ENCODE results near the gene ACOT2. TPM values are rescaled to one million over a fixed set of nuclear protein-coding genes. Genes with fewer than 3 reads are reported as not detected.

ACOT2 gene
- total RNA-seq = 8.1 and 12.5 TPM in 2 replicates

DNA sequence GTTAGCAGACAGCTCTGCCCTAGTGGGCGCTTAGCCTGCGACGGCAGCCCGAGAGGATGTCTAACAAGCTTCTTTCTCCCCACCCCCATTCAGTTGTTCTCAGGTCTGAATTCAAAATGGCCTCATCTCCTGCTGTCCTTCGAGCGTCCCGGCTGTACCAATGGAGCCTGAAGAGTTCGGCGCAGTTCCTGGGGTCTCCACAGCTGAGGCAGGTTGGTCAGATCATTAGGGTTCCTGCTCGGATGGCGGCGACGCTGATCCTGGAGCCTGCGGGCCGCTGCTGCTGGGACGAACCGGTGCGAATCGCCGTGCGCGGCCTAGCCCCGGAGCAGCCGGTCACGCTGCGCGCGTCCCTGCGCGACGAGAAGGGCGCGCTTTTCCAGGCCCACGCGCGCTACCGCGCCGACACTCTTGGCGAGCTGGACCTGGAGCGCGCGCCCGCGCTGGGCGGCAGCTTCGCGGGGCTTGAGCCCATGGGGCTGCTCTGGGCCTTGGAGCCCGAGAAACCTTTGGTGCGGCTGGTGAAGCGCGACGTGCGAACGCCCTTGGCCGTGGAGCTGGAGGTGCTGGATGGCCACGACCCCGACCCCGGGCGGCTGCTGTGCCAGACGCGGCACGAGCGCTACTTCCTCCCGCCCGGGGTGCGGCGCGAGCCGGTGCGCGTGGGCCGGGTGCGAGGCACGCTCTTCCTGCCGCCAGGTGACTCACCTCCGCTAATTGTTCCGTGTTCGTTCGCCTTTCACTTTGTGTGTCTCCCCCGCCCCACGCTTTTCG lies at the start of gene ACOT2:
Gene ACOT2 (plus strand): TSS at position 29 of the 774 bp plus-strand sequence. CDS start 28 bp downstream, at position 57.

DNA sequence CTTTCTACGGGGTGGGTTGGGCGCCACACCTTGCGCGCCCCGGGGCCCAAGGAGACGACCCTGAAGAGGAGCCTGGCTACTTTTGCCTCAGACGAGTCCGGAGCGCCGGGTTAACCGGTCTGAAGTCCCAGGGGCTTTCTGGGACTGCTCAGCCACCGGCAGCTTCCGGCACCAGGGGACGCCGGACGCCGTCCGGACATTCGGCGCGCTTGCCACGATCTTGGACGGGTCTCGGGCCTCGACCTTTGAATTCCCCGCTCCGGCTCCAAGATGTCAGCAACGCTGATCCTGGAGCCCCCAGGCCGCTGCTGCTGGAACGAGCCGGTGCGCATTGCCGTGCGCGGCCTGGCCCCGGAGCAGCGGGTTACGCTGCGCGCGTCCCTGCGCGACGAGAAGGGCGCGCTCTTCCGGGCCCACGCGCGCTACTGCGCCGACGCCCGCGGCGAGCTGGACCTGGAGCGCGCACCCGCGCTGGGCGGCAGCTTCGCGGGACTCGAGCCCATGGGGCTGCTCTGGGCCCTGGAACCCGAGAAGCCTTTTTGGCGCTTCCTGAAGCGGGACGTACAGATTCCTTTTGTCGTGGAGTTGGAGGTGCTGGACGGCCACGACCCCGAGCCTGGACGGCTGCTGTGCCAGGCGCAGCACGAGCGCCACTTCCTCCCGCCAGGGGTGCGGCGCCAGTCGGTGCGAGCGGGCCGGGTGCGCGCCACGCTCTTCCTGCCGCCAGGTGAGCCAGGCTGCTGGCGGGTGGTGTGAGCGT lies 22.9 kb downstream of the ACOT2 start, which contains the start of gene ACOT4:
Gene ACOT4 (plus strand): TSS at position 184 of the 760 bp plus-strand sequence. CDS start 87 bp downstream, at position 271.

DNA sequence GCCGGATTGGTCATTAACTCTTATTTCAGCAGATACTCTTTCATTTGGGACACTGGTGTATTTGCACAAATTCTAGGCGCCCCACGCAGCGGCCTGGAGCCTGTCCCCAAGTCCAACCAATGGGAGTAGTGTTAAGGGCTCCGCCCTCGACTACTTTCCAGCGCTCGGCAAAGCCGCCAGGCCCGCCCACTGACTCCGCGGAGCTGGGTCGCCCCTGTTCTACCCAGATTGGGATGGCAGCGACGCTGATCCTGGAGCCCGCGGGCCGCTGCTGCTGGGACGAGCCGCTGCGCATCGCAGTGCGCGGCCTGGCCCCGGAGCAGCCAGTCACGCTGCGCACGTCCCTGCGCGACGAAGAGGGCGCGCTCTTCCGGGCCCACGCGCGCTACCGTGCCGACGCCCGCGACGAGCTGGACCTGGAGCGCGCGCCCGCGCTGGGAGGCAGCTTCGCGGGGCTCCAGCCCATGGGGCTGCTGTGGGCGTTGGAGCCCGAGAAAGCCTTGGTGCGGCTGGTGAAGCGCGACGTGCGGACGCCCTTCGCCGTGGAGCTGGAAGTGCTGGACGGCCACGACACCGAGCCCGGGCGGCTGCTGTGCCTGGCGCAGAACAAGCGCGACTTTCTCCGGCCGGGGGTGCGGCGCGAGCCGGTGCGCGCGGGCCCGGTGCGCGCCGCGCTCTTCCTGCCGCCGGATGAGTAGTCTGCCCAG lies 43.5 kb downstream of the ACOT2 start, which contains the start of gene ACOT6:
Gene ACOT6 (plus strand): TSS at position 179 of the 707 bp plus-strand sequence. CDS start 55 bp downstream, at position 234.

Other genes with a start within 250 kb of the ACOT2 start
- gene NUMB, start 110.7 kb upstream of the ACOT2 start, total RNA-seq = 27.8 and 37.3 TPM in 2 replicates
- gene RIOX1, start 78.3 kb upstream of the ACOT2 start, total RNA-seq = 16.8 and 21.9 TPM in 2 replicates
- gene ACOT1, start 32.1 kb upstream of the ACOT2 start, total RNA-seq = 1.1 and 1.7 TPM in 2 replicates
- 1.7 TPM in 1 of 2 replicates, not detected in the other for gene HEATR4, start 10.3 kb upstream of the ACOT2 start, total RNA-seq
- gene ACOT4, start 22.7 kb downstream of the ACOT2 start, total RNA-seq = 1.3 and 1.6 TPM in 2 replicates
- not detected in 2 replicates for gene ACOT6, start 43.3 kb downstream of the ACOT2 start, total RNA-seq
- 6.9 and 7.6 TPM in 2 replicates for gene DNAL1, start 75.8 kb downstream of the ACOT2 start, total RNA-seq
- gene PNMA1, start 145.2 kb downstream of the ACOT2 start, total RNA-seq = 11.4 and 12.2 TPM in 2 replicates

Data from hair follicular keratinocyte (primary cell).